HEK293 (cell line): Measurements from ENCODE around the gene LRRC8C.

Experiments used
- BCL11B ChIP-seq: fragments of 450-650 bp; formaldehyde crosslinking; IDR thresholded peaks from 2 replicates; pipeline ENCODE4 v1.5.1; 2016; ENCODE audit warnings: low read depth, missing biosample characterization, missing genetic modification characterization
- GLIS1 ChIP-seq: fragments of 450-650 bp; formaldehyde crosslinking; IDR thresholded peaks from 2 replicates; pipeline ENCODE4 v1.5.1; 2016; ENCODE audit warnings: missing biosample characterization, missing genetic modification characterization
- MEIS1 ChIP-seq: sonication (generic); formaldehyde crosslinking; IDR thresholded peaks from 2 replicates; pipeline ENCODE4 v1.8.1; 2022; ENCODE audit warnings: missing genetic modification reagents, mild to moderate bottlenecking, borderline replicate concordance
- PRDM1 ChIP-seq: fragments of 450-650 bp; formaldehyde crosslinking; IDR thresholded peaks from 2 replicates; pipeline ENCODE4; 2016; ENCODE audit warnings: missing biosample characterization, missing genetic modification characterization
- SALL2 ChIP-seq: fragments of 450-650 bp; formaldehyde crosslinking; IDR thresholded peaks from 2 replicates; pipeline ENCODE4 v1.5.0; 2017; ENCODE audit warnings: missing biosample characterization, mild to moderate bottlenecking, missing genetic modification characterization, borderline replicate concordance
- TCF7L2 ChIP-seq: IDR thresholded peaks from 2 replicates; pipeline ENCODE4 v1.6.1; 2011; ENCODE audit warnings: low read depth, mild to moderate bottlenecking, inconsistent platforms, low read length, moderate library complexity, borderline replicate concordance
- ZBTB7A ChIP-seq: fragments of 450-650 bp; formaldehyde crosslinking; IDR thresholded peaks from 2 replicates; pipeline ENCODE4 v1.5.1; 2016; ENCODE audit warnings: low read depth, missing biosample characterization, missing genetic modification characterization
- ZFP3 ChIP-seq: fragments of 450-650 bp; formaldehyde crosslinking; IDR thresholded peaks from 2 replicates; pipeline ENCODE4 v1.5.1; 2016; ENCODE audit warnings: low read depth, missing biosample characterization, missing genetic modification characterization
- ZFP69B ChIP-seq: fragments of 450-650 bp; formaldehyde crosslinking; IDR thresholded peaks from 2 replicates; pipeline ENCODE4 v1.5.1; 2016; ENCODE audit warnings: missing biosample characterization, missing genetic modification characterization
- ZNF132 ChIP-seq: fragments of 450-650 bp; formaldehyde crosslinking; IDR thresholded peaks from 2 replicates; pipeline ENCODE4 v1.5.1; 2017; ENCODE audit warnings: missing biosample characterization, missing genetic modification characterization, borderline replicate concordance
- ZNF140 ChIP-seq: fragments of 450-650 bp; formaldehyde crosslinking; IDR thresholded peaks from 2 replicates; pipeline ENCODE4 v1.5.1; 2016; ENCODE audit warnings: missing biosample characterization, missing genetic modification characterization
- ZNF23 ChIP-seq: fragments of 450-650 bp; formaldehyde crosslinking; IDR thresholded peaks from 2 replicates; pipeline ENCODE4 v1.5.1; 2016; ENCODE audit warnings: missing biosample characterization, missing genetic modification characterization, borderline replicate concordance
- ZNF324 ChIP-seq: fragments of 450-650 bp; formaldehyde crosslinking; IDR thresholded peaks from 2 replicates; pipeline ENCODE4 v1.5.1; 2016; ENCODE audit warnings: missing biosample characterization, missing genetic modification characterization
- ZNF366 ChIP-seq: fragments of 450-650 bp; formaldehyde crosslinking; conservative IDR thresholded peaks from 2 replicates; pipeline ENCODE4 v1.5.1; 2016; ENCODE audit warnings: missing biosample characterization, missing genetic modification characterization
- ZNF391 ChIP-seq: fragments of 450-650 bp; formaldehyde crosslinking; IDR thresholded peaks from 2 replicates; pipeline ENCODE4 v1.5.1; 2016; ENCODE audit warnings: low read depth, missing biosample characterization, missing genetic modification characterization, borderline replicate concordance
- ZNF544 ChIP-seq: fragments of 450-650 bp; formaldehyde crosslinking; IDR thresholded peaks from 2 replicates; pipeline ENCODE4 v1.5.0; 2017; ENCODE audit warnings: missing biosample characterization, missing genetic modification characterization
- ZNF600 ChIP-seq: fragments of 450-650 bp; formaldehyde crosslinking; IDR thresholded peaks from 2 replicates; pipeline ENCODE4 v1.5.1; 2016; ENCODE audit warnings: missing biosample characterization, missing genetic modification characterization
- ZNF626 ChIP-seq: fragments of 450-650 bp; sonication (Bioruptor Pico); formaldehyde crosslinking; IDR thresholded peaks from 2 replicates; pipeline ENCODE4 v1.5.1; 2018; ENCODE audit warnings: missing biosample characterization, missing genetic modification characterization, inconsistent platforms
- ZNF654 ChIP-seq: fragments of 450-650 bp; formaldehyde crosslinking; IDR thresholded peaks from 2 replicates; pipeline ENCODE4 v1.5.1; 2016; ENCODE audit warnings: low read depth, missing biosample characterization, missing genetic modification characterization
- TF ChIP-seq, protein P1 (sequence below): fragments of 450-650 bp; formaldehyde crosslinking; IDR thresholded peaks from 2 replicates; pipeline ENCODE4 v1.5.1; 2016; ENCODE audit warnings: missing biosample characterization, missing genetic modification characterization
- TF ChIP-seq, protein P2 (sequence below): fragments of 450-650 bp; formaldehyde crosslinking; IDR thresholded peaks from 2 replicates; pipeline ENCODE4 v1.5.1; 2016; ENCODE audit warnings: missing biosample characterization, missing genetic modification characterization
- TF ChIP-seq, protein P3 (sequence below): fragments of 450-650 bp; formaldehyde crosslinking; conservative IDR thresholded peaks from 2 replicates; pipeline ENCODE4 v1.5.1; 2016; ENCODE audit warnings: low read depth, missing biosample characterization, missing genetic modification characterization
- TF ChIP-seq, protein P4 (sequence below): IDR thresholded peaks from 2 replicates; pipeline ENCODE4 v1.6.1; 2011; ENCODE audit warnings: mild to moderate bottlenecking, low read depth, low read length, borderline replicate concordance
- TF ChIP-seq, protein P5 (sequence below): fragments of 450-650 bp; formaldehyde crosslinking; IDR thresholded peaks from 2 replicates; pipeline ENCODE4 v1.5.1; 2016; ENCODE audit warnings: missing biosample characterization, missing genetic modification characterization
- TF ChIP-seq, protein P6 (sequence below): fragments of 450-650 bp; formaldehyde crosslinking; IDR thresholded peaks from 2 replicates; pipeline ENCODE4 v1.5.1; 2016; ENCODE audit warnings: missing biosample characterization, missing genetic modification characterization, borderline replicate concordance
- TF ChIP-seq, protein P7 (sequence below): fragments of 450-650 bp; IDR thresholded peaks from 2 replicates; pipeline ENCODE4 v1.5.1; 2018; ENCODE audit warnings: missing biosample characterization, missing genetic modification characterization

LRRC8C gene

DNA sequence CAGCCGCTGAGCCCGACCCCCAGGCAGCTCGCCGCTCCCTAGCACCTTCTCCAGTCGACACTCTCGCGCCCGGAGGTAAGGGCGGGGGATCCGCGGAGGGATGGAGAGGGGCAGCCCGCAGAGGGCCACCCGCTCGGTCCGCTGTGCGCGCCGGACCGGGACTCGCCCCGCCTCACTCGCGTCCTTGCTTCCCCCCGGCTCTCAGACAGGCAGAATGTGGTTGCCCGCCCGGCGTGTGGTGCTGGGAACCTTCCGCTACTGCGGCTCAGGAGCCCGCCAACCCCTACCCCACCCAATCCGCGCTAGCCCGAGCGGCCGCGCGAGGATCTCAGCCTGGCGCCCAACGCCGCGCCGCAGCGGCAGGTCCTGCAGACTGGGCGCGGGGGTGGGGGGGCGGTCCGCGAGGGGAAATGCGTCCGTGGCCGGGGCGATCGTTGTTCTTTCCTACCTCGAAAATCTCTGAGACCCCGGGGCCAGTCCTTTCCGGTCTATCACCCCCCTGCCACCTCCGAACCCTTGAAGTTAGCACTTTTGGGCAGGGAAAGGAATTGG lies 404 bp downstream of the LRRC8C start (continued):
- TF ChIP-seq, protein P1, sequence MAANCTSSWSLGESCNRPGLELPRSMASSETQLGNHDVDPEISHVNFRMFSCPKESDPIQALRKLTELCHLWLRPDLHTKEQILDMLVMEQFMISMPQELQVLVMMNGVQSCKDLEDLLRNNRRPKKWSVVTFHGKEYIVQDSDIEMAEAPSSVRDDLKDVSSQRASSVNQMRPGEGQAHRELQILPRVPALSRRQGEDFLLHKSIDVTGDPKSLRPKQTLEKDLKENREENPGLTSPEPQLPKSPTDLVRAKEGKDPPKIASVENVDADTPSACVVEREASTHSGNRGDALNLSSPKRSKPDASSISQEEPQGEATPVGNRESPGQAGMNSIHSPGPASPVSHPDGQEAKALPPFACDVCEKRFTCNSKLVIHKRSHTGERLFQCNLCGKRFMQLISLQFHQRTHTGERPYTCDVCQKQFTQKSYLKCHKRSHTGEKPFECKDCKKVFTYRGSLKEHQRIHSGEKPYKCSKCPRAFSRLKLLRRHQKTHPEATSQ (tag by site-specific recombination), result peak; percentile 33; the same call in 1 of the 2 replicates
- no peak for TF ChIP-seq ZNF391 (tag by site-specific recombination)
- TF ChIP-seq ZNF324 (tag by site-specific recombination), result 0 out of 2 replicates have a peak, but pooled peaks have one; percentile 26
- peak; percentile 34; the same call in 1 of the 2 replicates for TF ChIP-seq BCL11B (tag by site-specific recombination)
- no peak for TF ChIP-seq ZNF140 (tag by site-specific recombination)
- no peak for TF ChIP-seq PRDM1 (tag by site-specific recombination)
- TF ChIP-seq ZNF544 (tag by site-specific recombination), result no peak
- TF ChIP-seq ZNF366 (tag by site-specific recombination), result no peak
- TF ChIP-seq, protein P2, sequence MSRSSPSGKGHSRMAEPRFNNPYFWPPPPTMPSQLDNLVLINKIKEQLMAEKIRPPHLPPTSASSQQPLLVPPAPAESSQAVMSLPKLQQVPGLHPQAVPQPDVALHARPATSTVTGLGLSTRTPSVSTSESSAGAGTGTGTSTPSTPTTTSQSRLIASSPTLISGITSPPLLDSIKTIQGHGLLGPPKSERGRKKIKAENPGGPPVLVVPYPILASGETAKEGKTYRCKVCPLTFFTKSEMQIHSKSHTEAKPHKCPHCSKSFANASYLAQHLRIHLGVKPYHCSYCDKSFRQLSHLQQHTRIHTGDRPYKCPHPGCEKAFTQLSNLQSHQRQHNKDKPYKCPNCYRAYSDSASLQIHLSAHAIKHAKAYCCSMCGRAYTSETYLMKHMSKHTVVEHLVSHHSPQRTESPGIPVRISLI (tag by site-specific recombination), result no peak
- TF ChIP-seq, protein P3, sequence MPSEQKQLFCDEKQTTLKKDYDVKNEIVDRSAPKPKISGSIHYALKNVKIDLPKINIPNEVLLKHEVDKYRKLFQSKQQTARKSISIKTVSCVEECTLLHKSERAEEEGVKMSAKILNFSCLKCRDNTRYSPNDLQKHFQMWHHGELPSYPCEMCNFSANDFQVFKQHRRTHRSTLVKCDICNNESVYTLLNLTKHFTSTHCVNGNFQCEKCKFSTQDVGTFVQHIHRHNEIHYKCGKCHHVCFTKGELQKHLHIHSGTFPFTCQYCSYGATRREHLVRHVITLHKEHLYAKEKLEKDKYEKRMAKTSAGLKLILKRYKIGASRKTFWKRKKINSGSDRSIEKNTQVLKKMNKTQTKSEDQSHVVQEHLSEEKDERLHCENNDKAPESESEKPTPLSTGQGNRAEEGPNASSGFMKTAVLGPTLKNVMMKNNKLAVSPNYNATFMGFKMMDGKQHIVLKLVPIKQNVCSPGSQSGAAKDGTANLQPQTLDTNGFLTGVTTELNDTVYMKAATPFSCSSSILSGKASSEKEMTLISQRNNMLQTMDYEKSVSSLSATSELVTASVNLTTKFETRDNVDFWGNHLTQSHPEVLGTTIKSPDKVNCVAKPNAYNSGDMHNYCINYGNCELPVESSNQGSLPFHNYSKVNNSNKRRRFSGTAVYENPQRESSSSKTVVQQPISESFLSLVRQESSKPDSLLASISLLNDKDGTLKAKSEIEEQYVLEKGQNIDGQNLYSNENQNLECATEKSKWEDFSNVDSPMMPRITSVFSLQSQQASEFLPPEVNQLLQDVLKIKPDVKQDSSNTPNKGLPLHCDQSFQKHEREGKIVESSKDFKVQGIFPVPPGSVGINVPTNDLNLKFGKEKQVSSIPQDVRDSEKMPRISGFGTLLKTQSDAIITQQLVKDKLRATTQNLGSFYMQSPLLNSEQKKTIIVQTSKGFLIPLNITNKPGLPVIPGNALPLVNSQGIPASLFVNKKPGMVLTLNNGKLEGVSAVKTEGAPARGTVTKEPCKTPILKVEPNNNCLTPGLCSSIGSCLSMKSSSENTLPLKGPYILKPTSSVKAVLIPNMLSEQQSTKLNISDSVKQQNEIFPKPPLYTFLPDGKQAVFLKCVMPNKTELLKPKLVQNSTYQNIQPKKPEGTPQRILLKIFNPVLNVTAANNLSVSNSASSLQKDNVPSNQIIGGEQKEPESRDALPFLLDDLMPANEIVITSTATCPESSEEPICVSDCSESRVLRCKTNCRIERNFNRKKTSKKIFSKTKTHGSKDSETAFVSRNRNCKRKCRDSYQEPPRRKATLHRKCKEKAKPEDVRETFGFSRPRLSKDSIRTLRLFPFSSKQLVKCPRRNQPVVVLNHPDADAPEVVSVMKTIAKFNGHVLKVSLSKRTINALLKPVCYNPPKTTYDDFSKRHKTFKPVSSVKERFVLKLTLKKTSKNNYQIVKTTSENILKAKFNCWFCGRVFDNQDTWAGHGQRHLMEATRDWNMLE (tag by site-specific recombination), result no peak
- TF ChIP-seq ZNF23 (tag by site-specific recombination), result no peak
- TF ChIP-seq ZNF654 (tag by site-specific recombination), result no peak
- no peak for TF ChIP-seq SALL2 (tag by site-specific recombination)
- no peak for TF ChIP-seq TCF7L2
- TF ChIP-seq ZFP3 (tag by site-specific recombination), result no peak
- TF ChIP-seq, protein P4, sequence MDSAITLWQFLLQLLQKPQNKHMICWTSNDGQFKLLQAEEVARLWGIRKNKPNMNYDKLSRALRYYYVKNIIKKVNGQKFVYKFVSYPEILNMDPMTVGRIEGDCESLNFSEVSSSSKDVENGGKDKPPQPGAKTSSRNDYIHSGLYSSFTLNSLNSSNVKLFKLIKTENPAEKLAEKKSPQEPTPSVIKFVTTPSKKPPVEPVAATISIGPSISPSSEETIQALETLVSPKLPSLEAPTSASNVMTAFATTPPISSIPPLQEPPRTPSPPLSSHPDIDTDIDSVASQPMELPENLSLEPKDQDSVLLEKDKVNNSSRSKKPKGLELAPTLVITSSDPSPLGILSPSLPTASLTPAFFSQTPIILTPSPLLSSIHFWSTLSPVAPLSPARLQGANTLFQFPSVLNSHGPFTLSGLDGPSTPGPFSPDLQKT, result no peak
- TF ChIP-seq ZNF132 (tag by site-specific recombination), result no peak
- peak; percentile 58 for TF ChIP-seq GLIS1
- TF ChIP-seq, protein P5, sequence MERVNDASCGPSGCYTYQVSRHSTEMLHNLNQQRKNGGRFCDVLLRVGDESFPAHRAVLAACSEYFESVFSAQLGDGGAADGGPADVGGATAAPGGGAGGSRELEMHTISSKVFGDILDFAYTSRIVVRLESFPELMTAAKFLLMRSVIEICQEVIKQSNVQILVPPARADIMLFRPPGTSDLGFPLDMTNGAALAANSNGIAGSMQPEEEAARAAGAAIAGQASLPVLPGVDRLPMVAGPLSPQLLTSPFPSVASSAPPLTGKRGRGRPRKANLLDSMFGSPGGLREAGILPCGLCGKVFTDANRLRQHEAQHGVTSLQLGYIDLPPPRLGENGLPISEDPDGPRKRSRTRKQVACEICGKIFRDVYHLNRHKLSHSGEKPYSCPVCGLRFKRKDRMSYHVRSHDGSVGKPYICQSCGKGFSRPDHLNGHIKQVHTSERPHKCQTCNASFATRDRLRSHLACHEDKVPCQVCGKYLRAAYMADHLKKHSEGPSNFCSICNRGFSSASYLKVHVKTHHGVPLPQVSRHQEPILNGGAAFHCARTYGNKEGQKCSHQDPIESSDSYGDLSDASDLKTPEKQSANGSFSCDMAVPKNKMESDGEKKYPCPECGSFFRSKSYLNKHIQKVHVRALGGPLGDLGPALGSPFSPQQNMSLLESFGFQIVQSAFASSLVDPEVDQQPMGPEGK, result peak; percentile 74
- no peak for TF ChIP-seq ZFP69B (tag by site-specific recombination)
- TF ChIP-seq, protein P6, sequence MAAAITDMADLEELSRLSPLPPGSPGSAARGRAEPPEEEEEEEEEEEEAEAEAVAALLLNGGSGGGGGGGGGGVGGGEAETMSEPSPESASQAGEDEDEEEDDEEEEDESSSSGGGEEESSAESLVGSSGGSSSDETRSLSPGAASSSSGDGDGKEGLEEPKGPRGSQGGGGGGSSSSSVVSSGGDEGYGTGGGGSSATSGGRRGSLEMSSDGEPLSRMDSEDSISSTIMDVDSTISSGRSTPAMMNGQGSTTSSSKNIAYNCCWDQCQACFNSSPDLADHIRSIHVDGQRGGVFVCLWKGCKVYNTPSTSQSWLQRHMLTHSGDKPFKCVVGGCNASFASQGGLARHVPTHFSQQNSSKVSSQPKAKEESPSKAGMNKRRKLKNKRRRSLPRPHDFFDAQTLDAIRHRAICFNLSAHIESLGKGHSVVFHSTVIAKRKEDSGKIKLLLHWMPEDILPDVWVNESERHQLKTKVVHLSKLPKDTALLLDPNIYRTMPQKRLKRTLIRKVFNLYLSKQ (tag by site-specific recombination), result no peak
- peak; percentile 86; the same call in 1 of the 2 replicates for TF ChIP-seq ZNF600 (tag by site-specific recombination)
- TF ChIP-seq, protein P7, sequence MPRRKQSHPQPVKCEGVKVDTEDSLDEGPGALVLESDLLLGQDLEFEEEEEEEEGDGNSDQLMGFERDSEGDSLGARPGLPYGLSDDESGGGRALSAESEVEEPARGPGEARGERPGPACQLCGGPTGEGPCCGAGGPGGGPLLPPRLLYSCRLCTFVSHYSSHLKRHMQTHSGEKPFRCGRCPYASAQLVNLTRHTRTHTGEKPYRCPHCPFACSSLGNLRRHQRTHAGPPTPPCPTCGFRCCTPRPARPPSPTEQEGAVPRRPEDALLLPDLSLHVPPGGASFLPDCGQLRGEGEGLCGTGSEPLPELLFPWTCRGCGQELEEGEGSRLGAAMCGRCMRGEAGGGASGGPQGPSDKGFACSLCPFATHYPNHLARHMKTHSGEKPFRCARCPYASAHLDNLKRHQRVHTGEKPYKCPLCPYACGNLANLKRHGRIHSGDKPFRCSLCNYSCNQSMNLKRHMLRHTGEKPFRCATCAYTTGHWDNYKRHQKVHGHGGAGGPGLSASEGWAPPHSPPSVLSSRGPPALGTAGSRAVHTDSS (tag by site-specific recombination), result no peak
- 0 out of 2 replicates have a peak, but pooled peaks have one; percentile 19 for TF ChIP-seq ZBTB7A
- TF ChIP-seq ZNF626 (tag by site-specific recombination), result no peak
- no peak for TF ChIP-seq MEIS1 (CRISPR knock-in tag)
